CD1c-positive myeloid dendritic cell (primary cell): ENCODE results near the gene MAD1L1.

Experiments
- DNase-seq: peaks from one replicate; pipeline ENCODE4 v3.0.0-alpha.2; 2016; ENCODE audit errors: extremely low spot score

MAD1L1 gene

GRCh38 chr7:1853431-1853985 is 379.2 kb downstream of the MAD1L1 start:
- no peak for DNase-seq

GRCh38 chr7:1852517-1853430 is 380.0 kb downstream of the MAD1L1 start:
- DNase-seq: no peak

GRCh38 chr7:1851721-1852516 is 380.8 kb downstream of the MAD1L1 start:
- no peak for DNase-seq

GRCh38 chr7:1850976-1851571 is 381.7 kb downstream of the MAD1L1 start:
- DNase-seq: no peak

GRCh38 chr7:1850111-1850975 is 382.4 kb downstream of the MAD1L1 start:
- DNase-seq: no peak

- DNase-seq: no peak
These were observed 383.2 kb downstream of the MAD1L1 start for GRCh38 chr7:1849351-1850041.

GRCh38 chr7:1848911-1849311 is 383.8 kb downstream of the MAD1L1 start:
- no peak for DNase-seq

- no peak for DNase-seq
These were observed 384.6 kb downstream of the MAD1L1 start for GRCh38 chr7:1848013-1848640.

- DNase-seq: no peak
These were observed 385.3 kb downstream of the MAD1L1 start for GRCh38 chr7:1847260-1848001.

GRCh38 chr7:1846331-1847065 is 386.2 kb downstream of the MAD1L1 start:
- DNase-seq: no peak

- DNase-seq: no peak
These were observed 387.0 kb downstream of the MAD1L1 start for GRCh38 chr7:1845536-1846311.

- no peak for DNase-seq
These were observed 387.8 kb downstream of the MAD1L1 start for GRCh38 chr7:1844951-1845390.

- no peak for DNase-seq
These were observed 388.3 kb downstream of the MAD1L1 start for GRCh38 chr7:1844336-1844950.

GRCh38 chr7:1843921-1844335 is 388.8 kb downstream of the MAD1L1 start:
- no peak for DNase-seq

- DNase-seq: no peak
These were observed 389.4 kb downstream of the MAD1L1 start for GRCh38 chr7:1843271-1843861.

GRCh38 chr7:1842321-1843221 is 390.2 kb downstream of the MAD1L1 start:
- no peak for DNase-seq
